Stomach (tissue), 9 donors: Measurements from ENCODE around the gene SLC25A20. TPM values are rescaled to one million over a fixed set of nuclear protein-coding genes. Genes with fewer than 3 reads are reported as not detected.
A peak's percentile ranks its signal among the peaks of the same experiment; 100 is the strongest.

Experiments used
- DNase-seq, 2 donors: peaks; one replicate each; pipeline versions ENCODE4 v3.0.0 to v3.0.0-alpha.2; 2013 to 2019
- H3K27ac ChIP-seq, 5 donors: fragments of 200-600 bp in 4 of 5; sonication (generic) in 4 of 5; one replicate each; pipeline ENCODE4 v1.5.1; 2013 to 2019; ENCODE audit warnings: mild to moderate bottlenecking in 1 of 5, moderate library complexity in 1 of 5
- H3K27me3 ChIP-seq, 3 donors: fragments of 200-600 bp; sonication (generic); one replicate each; pipeline ENCODE4 v1.5.1; 2017 to 2019; ENCODE audit warnings: mixed run types in 1 of 3
- H3K36me3 ChIP-seq, 4 donors: fragments of 200-600 bp; sonication (generic); 1 replicate in 3 of 4; 2 replicates in 1 of 4; pipeline ENCODE4 v1.5.1; 2016 to 2019
- H3K4me1 ChIP-seq, 4 donors: fragments of 200-600 bp; sonication (generic); one replicate each; pipeline ENCODE4 v1.5.1; 2016 to 2019
- H3K4me3 ChIP-seq, 4 donors: fragments of 200-600 bp; sonication (generic) in 3 of 4; one replicate each; pipeline ENCODE4 v1.5.1; 2016 to 2019; ENCODE audit warnings: mild to moderate bottlenecking in 1 of 4
- H3K9me3 ChIP-seq, 4 donors: fragments of 200-600 bp; sonication (generic); one replicate each; pipeline ENCODE4 v1.5.1; 2016 to 2019
- CTCF ChIP-seq, 7 experiments: fragments of 450-650 bp in 4 of 7; fragments of 200-600 bp in 3 of 7; sonication (generic) in 3 of 7; IDR thresholded peaks; one replicate each; pipeline ENCODE4 v1.5.1; 2016 to 2019; ENCODE audit warnings: antibody characterized with exemption in 7 of 7, control low read depth in 2 of 7, mild to moderate bottlenecking in 1 of 7
- EP300 ChIP-seq: sonication (generic); formaldehyde crosslinking; IDR thresholded peaks from one replicate; pipeline ENCODE4 v1.6.1; 2017; ENCODE audit warnings: antibody characterized with exemption
- POLR2A ChIP-seq, 4 donors: fragments of 450-650 bp; IDR thresholded peaks; one replicate each; pipeline ENCODE4 v1.6.1; 2016; ENCODE audit warnings: antibody characterized with exemption in 4 of 4, control low read depth in 2 of 4, mild to moderate bottlenecking in 1 of 4, moderate library complexity in 1 of 4
- POLR2AphosphoS5 ChIP-seq, 3 donors: sonication (generic); formaldehyde crosslinking; IDR thresholded peaks; one replicate each; pipeline ENCODE4 v1.6.1; 2016; ENCODE audit warnings: antibody characterized with exemption in 3 of 3
- WGBS, 5 donors: extraction: QIAGEN DNeasy Blood & Tissue Kit in 3 of 5; methylation state at CpG; one replicate each; pipeline versions ENCODE4 v1.1.5 to v1.1.7; 2013 to 2018; 5-methylcytosine and 5-hydroxymethylcytosine counted together
- intact Hi-C: fragments of 100-400 bp; cut with DNase I; formaldehyde crosslinking; loops from one replicate; pipeline ENCODE4 v1.15.1; 2023; ENCODE audit warnings: low total_unique reads
- polyA plus RNA-seq, 3 donors: library from polyadenylated mRNA; stranded (reverse); fragments of 200-250 nt; gene quantifications; one replicate each; pipeline ENCODE4 v1.2.3, GENCODE V29; 2013
- total RNA-seq, 5 donors: library from RNA; depleted of rRNA; stranded (reverse); fragments of >200 nt; gene quantifications; one replicate each; pipeline versions ENCODE4 v1.1.0 to v1.2.3, GENCODE V29; 2014 to 2016
- donor health status: healthy with polysubstance abuse.
- donor health status: Bipolar disorder and iron deficiency.
- donor health status: healthy.

SLC25A20 gene
- total and polyA plus RNA-seq, 8 donors, result 7.5 to 142 (median 18.4) TPM

- intact Hi-C loops, result no loop called here
- peaks cover 32 to 76% (median 51%) of the 10 kb centered on the region in 4 donors for H3K4me1 ChIP-seq
- H3K27ac ChIP-seq, result no peak overlapping the region
Observed at GRCh38 chr3:48931944-48932580, 33.4 kb upstream of the SLC25A20 start.

GRCh38 chr3:48930590-48930989 lies 31.9 kb upstream of the SLC25A20 start:
- Histone ChIP-seq H3K4me3 (no peak overlapping the region), H3K9me3 (no peaks in the 10 kb centered on the region), H3K4me1 (peaks cover 39 to 77% (median 60%) of the 10 kb centered on the region in 4 donors), H3K27me3 (no peaks in the 10 kb centered on the region), H3K36me3 (peaks cover 14 to 77% (median 68%) of the 10 kb centered on the region in 4 donors), H3K27ac (no peak overlapping the region)
- WGBS, 5 donors, result 74 to 91% (median 83%) methylated on average over 3 of the region's 3 CpGs
- no peak for DNase-seq
- TF ChIP-seq EP300 (no peak), POLR2A (IDR thresholded peaks at IDR 0.05) (no peak), POLR2AphosphoS5 (IDR thresholded peaks at IDR 0.05) (no peak), CTCF (IDR thresholded peaks at IDR 0.05) (no peak)
- intact Hi-C loops, result no loop called here

More at GRCh38 chr3:48931944-48932580, 33.4 kb upstream of the SLC25A20 start:
- DNase-seq, result no peak
- H3K36me3 ChIP-seq, result peaks cover 14 to 66% (median 59%) of the 10 kb centered on the region in 4 donors
- WGBS, 5 donors, result 44 to 78% (median 63%) methylated on average over 1 of the region's 1 CpG
- H3K27me3 ChIP-seq, result no peaks in the 10 kb centered on the region
- H3K9me3 ChIP-seq, result no peaks in the 10 kb centered on the region
- TF ChIP-seq EP300 (no peak), CTCF (IDR thresholded peaks at IDR 0.05) (no peak), POLR2AphosphoS5 (IDR thresholded peaks at IDR 0.05) (no peak), POLR2A (IDR thresholded peaks at IDR 0.05) (no peak)
- no peak overlapping the region for H3K4me3 ChIP-seq

GRCh38 chr3:48929358-48930035 lies 30.8 kb upstream of the SLC25A20 start:
- Histone ChIP-seq H3K4me1 (peaks cover 39 to 76% (median 57%) of the 10 kb centered on the region in 4 donors), H3K27ac (peak overlapping the region in 3 of 5 donors; percentile 15 to 50 (median 37)), H3K9me3 (no peaks in the 10 kb centered on the region), H3K27me3 (no peaks in the 10 kb centered on the region), H3K36me3 (peaks cover 21 to 82% (median 70%) of the 10 kb centered on the region in 4 donors), H3K4me3 (no peak overlapping the region)
- intact Hi-C loops, result no loop called here
- TF ChIP-seq POLR2A (IDR thresholded peaks at IDR 0.05) (no peak), CTCF (IDR thresholded peaks at IDR 0.05) (no peak), EP300 (no peak), POLR2AphosphoS5 (IDR thresholded peaks at IDR 0.05) (no peak)
- 58 to 70% (median 65%) methylated on average over 3 of the region's 3 CpGs for WGBS, 5 donors
- DNase-seq, result no peak

GRCh38 chr3:48928679-48929078 lies 30.0 kb upstream of the SLC25A20 start:
- Histone ChIP-seq H3K27me3 (no peaks in the 10 kb centered on the region), H3K27ac (peak overlapping the region in 1 of 5 donors; percentile 40), H3K36me3 (peaks cover 26 to 82% (median 71%) of the 10 kb centered on the region in 4 donors), H3K4me3 (no peak overlapping the region), H3K9me3 (no peaks in the 10 kb centered on the region), H3K4me1 (peaks cover 39 to 72% (median 57%) of the 10 kb centered on the region in 4 donors)
- no peak for DNase-seq
- intact Hi-C loops, result no loop called here
- TF ChIP-seq EP300, result no peak
- no peak for TF ChIP-seq CTCF (IDR thresholded peaks at IDR 0.05)
- TF ChIP-seq POLR2A (IDR thresholded peaks at IDR 0.05), result no peak
- TF ChIP-seq POLR2AphosphoS5 (IDR thresholded peaks at IDR 0.05), result no peak
- 72 to 92% (median 77%) methylated on average over 1 of the region's 1 CpG for WGBS, 5 donors
